ENCODE data around the gene FBXO45. TPM values are rescaled to one million over a fixed set of nuclear protein-coding genes. Genes with fewer than 3 reads are reported as not detected.

The FBXO45 gene
- total and polyA plus RNA-seq, 2 of the 13 experiments (the other 11 are each of a cell fraction or from before 2014, with no cell fraction given) = 7.0 to 12.1 TPM

DNA sequence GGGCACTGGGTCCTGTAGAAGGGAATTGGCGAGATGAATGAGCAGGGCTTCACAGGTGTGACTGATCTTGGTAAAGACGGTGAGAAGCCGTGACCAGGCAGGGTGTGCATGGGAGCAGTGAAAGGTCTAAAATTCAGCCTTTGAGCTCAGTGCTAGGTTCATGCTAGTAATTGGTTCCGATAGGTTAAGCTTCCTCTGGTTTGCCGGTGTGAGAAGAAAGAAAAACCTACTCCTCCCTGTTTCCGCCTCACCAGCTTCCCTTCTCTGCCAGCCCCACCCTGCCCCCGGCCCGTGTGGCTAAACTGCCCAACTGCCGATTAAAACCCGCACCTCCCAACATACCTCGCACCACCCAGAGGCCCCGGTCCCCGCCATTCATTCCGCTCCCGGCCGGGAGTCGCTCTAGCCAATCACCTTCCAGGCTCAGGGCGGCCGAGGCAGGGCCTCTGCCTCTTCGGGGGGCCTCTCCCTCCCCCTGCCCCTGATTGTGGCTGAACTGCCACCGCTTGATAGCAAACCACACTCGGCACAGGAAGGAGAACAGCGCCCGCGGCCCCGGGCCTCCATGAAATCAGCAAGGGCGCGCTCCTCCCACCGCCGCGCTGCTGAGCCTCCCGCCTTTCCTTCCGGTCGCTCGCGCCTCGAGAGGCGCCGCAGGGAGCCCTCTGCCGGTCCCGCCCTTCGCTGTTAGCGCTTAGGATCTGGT is 63.7 kb downstream of the FBXO45 start (continued):
- TF ChIP-seq NFE2 (CRISPR knock-in tag; IDR thresholded peaks at IDR 0.05) = no peak
- no peak for TF ChIP-seq MEIS1 (CRISPR knock-in tag; IDR thresholded peaks at IDR 0.05; ENCODE audit: borderline replicate concordance)
- TF ChIP-seq, protein P1, sequence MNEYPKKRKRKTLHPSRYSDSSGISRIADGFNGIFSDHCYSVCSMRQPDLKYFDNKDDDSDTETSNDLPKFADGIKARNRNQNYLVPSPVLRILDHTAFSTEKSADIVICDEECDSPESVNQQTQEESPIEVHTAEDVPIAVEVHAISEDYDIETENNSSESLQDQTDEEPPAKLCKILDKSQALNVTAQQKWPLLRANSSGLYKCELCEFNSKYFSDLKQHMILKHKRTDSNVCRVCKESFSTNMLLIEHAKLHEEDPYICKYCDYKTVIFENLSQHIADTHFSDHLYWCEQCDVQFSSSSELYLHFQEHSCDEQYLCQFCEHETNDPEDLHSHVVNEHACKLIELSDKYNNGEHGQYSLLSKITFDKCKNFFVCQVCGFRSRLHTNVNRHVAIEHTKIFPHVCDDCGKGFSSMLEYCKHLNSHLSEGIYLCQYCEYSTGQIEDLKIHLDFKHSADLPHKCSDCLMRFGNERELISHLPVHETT (CRISPR knock-in tag; conservative IDR thresholded peaks at IDR 0.05) = 0 out of 2 replicates have a peak, but pooled peaks have one; percentile 73
- TF ChIP-seq, protein P2, sequence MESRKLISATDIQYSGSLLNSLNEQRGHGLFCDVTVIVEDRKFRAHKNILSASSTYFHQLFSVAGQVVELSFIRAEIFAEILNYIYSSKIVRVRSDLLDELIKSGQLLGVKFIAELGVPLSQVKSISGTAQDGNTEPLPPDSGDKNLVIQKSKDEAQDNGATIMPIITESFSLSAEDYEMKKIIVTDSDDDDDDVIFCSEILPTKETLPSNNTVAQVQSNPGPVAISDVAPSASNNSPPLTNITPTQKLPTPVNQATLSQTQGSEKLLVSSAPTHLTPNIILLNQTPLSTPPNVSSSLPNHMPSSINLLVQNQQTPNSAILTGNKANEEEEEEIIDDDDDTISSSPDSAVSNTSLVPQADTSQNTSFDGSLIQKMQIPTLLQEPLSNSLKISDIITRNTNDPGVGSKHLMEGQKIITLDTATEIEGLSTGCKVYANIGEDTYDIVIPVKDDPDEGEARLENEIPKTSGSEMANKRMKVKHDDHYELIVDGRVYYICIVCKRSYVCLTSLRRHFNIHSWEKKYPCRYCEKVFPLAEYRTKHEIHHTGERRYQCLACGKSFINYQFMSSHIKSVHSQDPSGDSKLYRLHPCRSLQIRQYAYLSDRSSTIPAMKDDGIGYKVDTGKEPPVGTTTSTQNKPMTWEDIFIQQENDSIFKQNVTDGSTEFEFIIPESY (CRISPR knock-in tag; IDR thresholded peaks at IDR 0.05) = no peak
- no peak for TF ChIP-seq TCF7L2 (IDR thresholded peaks at IDR 0.05; ENCODE audit: low read depth, low read length)
- no peak for TF ChIP-seq ZNF101 (CRISPR knock-in tag; IDR thresholded peaks at IDR 0.05; ENCODE audit: borderline replicate concordance, low read depth)
- TF ChIP-seq, protein P3, sequence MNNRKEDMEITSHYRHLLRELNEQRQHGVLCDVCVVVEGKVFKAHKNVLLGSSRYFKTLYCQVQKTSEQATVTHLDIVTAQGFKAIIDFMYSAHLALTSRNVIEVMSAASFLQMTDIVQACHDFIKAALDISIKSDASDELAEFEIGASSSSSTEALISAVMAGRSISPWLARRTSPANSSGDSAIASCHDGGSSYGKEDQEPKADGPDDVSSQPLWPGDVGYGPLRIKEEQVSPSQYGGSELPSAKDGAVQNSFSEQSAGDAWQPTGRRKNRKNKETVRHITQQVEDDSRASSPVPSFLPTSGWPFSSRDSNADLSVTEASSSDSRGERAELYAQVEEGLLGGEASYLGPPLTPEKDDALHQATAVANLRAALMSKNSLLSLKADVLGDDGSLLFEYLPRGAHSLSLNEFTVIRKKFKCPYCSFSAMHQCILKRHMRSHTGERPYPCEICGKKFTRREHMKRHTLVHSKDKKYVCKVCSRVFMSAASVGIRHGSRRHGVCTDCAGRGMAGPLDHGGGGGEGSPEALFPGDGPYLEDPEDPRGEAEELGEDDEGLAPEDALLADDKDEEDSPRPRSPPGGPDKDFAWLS (CRISPR knock-in tag; IDR thresholded peaks at IDR 0.05; ENCODE audit: borderline replicate concordance) = no peak
- TF ChIP-seq FIP1L1 (IDR thresholded peaks at IDR 0.05; ENCODE audit: borderline replicate concordance, insufficient read depth, low read depth, low read length) = no peak
- TF ChIP-seq SOX5 (CRISPR knock-in tag; IDR thresholded peaks at IDR 0.05; ENCODE audit: borderline replicate concordance) = no peak
- no peak for TF ChIP-seq MIER2 (CRISPR knock-in tag; IDR thresholded peaks at IDR 0.05)
- peak; percentile 81 for TF ChIP-seq ZNF263 (CRISPR knock-in tag; IDR thresholded peaks at IDR 0.05)
- TF ChIP-seq POLR2A (IDR thresholded peaks at IDR 0.05; ENCODE audit: insufficient read depth in 1 of 2, low read depth in 2 of 2, low read length in 2 of 2) = peak; percentile 46 to 55
- no peak for TF ChIP-seq NFIB (CRISPR knock-in tag; IDR thresholded peaks at IDR 0.05; ENCODE audit: borderline replicate concordance)
- TF ChIP-seq SNAPC2 (CRISPR knock-in tag; IDR thresholded peaks at IDR 0.05) = peak; percentile 74; the same call in 1 of the 2 replicates
- no peak for TF ChIP-seq ZFP41 (CRISPR knock-in tag; IDR thresholded peaks at IDR 0.05; ENCODE audit: borderline replicate concordance)
- TF ChIP-seq ZSCAN22 (CRISPR knock-in tag; IDR thresholded peaks at IDR 0.05) = no peak
- 0 out of 2 replicates have a peak, but pooled peaks have one; percentile 54 for TF ChIP-seq KLF11 (CRISPR knock-in tag; IDR thresholded peaks at IDR 0.05)
- TF ChIP-seq, protein P4, sequence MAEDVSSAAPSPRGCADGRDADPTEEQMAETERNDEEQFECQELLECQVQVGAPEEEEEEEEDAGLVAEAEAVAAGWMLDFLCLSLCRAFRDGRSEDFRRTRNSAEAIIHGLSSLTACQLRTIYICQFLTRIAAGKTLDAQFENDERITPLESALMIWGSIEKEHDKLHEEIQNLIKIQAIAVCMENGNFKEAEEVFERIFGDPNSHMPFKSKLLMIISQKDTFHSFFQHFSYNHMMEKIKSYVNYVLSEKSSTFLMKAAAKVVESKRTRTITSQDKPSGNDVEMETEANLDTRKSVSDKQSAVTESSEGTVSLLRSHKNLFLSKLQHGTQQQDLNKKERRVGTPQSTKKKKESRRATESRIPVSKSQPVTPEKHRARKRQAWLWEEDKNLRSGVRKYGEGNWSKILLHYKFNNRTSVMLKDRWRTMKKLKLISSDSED (CRISPR knock-in tag; IDR thresholded peaks at IDR 0.05) = no peak; the same call in 1 of the 2 replicates
- no peak for TF ChIP-seq RORA (CRISPR knock-in tag; IDR thresholded peaks at IDR 0.05)
- no peak for TF ChIP-seq KAT2B (IDR thresholded peaks at IDR 0.05; ENCODE audit: borderline replicate concordance, low read depth, low read length)
- no peak for TF ChIP-seq ZNF598 (CRISPR knock-in tag; IDR thresholded peaks at IDR 0.05; ENCODE audit: borderline replicate concordance)
- TF ChIP-seq KAT8 (CRISPR knock-in tag; IDR thresholded peaks at IDR 0.05) = peak; percentile 83
- peak; percentile 20; the same call in 1 of the 2 replicates for TF ChIP-seq RXRB (CRISPR knock-in tag; IDR thresholded peaks at IDR 0.05; ENCODE audit: borderline replicate concordance)
- no peak for TF ChIP-seq SAFB2 (CRISPR knock-in tag; IDR thresholded peaks at IDR 0.05; ENCODE audit: borderline replicate concordance, low read depth)
- 0 out of 2 replicates have a peak, but pooled peaks have one; percentile 33 for TF ChIP-seq ZNF558 (CRISPR knock-in tag; IDR thresholded peaks at IDR 0.05; ENCODE audit: borderline replicate concordance)
